Measurements from ENCODE around the gene GEMIN5.

The GEMIN5 gene

DNA sequence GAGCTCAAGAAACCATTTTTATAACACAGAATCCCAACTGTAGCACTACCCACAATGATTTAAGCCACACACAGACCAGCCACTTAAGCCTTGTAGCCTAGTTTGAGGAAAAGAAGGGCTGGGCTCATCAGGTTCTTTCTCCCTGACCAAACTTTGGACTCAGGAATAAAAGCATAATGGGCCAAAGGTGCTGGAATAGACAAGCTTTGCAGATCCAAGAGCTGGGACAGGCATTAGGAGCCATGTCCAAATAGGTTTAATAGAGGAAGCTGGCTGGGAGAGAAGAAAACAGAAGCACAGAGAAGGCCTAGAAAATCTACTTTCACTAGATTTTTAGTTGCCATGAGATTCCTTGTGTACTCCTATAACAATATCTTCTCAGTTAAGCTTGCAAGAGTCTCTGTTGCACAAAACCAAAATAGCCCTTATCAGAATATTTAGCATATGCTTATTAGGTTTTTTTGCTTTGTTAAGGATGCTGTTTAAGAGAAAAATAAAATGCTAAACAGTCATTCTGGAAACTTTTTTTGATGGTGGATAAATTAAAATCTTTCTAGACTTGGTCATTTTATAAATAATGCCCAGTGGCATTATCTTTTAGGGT, 41.3 kb downstream of the GEMIN5 start:
- Histone ChIP-seq H3K27ac (replicated peaks) (no peak overlapping the region), H3K4me3 (replicated peaks; ENCODE audit: insufficient read depth, low read length) (no peak overlapping the region), H3K27me3 (ENCODE audit: insufficient read depth, poor library complexity, severe bottlenecking) (no peaks in the 10 kb centered on the region)
- TF ChIP-seq SPI1 (IDR thresholded peaks at IDR 0.05; ENCODE audit: borderline replicate concordance, low read depth) (no peak), POLR2AphosphoS5 (IDR thresholded peaks at IDR 0.05; ENCODE audit: low read depth) (no peak), GABPA (IDR thresholded peaks at IDR 0.05; ENCODE audit: low read depth) (no peak)
- TF ChIP-seq, protein P1, sequence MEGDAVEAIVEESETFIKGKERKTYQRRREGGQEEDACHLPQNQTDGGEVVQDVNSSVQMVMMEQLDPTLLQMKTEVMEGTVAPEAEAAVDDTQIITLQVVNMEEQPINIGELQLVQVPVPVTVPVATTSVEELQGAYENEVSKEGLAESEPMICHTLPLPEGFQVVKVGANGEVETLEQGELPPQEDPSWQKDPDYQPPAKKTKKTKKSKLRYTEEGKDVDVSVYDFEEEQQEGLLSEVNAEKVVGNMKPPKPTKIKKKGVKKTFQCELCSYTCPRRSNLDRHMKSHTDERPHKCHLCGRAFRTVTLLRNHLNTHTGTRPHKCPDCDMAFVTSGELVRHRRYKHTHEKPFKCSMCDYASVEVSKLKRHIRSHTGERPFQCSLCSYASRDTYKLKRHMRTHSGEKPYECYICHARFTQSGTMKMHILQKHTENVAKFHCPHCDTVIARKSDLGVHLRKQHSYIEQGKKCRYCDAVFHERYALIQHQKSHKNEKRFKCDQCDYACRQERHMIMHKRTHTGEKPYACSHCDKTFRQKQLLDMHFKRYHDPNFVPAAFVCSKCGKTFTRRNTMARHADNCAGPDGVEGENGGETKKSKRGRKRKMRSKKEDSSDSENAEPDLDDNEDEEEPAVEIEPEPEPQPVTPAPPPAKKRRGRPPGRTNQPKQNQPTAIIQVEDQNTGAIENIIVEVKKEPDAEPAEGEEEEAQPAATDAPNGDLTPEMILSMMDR (IDR thresholded peaks at IDR 0.05; ENCODE audit: insufficient read depth, low read length): no peak
- TF ChIP-seq, protein P2, sequence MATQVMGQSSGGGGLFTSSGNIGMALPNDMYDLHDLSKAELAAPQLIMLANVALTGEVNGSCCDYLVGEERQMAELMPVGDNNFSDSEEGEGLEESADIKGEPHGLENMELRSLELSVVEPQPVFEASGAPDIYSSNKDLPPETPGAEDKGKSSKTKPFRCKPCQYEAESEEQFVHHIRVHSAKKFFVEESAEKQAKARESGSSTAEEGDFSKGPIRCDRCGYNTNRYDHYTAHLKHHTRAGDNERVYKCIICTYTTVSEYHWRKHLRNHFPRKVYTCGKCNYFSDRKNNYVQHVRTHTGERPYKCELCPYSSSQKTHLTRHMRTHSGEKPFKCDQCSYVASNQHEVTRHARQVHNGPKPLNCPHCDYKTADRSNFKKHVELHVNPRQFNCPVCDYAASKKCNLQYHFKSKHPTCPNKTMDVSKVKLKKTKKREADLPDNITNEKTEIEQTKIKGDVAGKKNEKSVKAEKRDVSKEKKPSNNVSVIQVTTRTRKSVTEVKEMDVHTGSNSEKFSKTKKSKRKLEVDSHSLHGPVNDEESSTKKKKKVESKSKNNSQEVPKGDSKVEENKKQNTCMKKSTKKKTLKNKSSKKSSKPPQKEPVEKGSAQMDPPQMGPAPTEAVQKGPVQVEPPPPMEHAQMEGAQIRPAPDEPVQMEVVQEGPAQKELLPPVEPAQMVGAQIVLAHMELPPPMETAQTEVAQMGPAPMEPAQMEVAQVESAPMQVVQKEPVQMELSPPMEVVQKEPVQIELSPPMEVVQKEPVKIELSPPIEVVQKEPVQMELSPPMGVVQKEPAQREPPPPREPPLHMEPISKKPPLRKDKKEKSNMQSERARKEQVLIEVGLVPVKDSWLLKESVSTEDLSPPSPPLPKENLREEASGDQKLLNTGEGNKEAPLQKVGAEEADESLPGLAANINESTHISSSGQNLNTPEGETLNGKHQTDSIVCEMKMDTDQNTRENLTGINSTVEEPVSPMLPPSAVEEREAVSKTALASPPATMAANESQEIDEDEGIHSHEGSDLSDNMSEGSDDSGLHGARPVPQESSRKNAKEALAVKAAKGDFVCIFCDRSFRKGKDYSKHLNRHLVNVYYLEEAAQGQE (IDR thresholded peaks at IDR 0.05; ENCODE audit: insufficient replicate concordance, low read depth): no peak
- no peak for DNase-seq (ENCODE audit: low read depth in 1 of 2, low spot score in 1 of 2)

DNA sequence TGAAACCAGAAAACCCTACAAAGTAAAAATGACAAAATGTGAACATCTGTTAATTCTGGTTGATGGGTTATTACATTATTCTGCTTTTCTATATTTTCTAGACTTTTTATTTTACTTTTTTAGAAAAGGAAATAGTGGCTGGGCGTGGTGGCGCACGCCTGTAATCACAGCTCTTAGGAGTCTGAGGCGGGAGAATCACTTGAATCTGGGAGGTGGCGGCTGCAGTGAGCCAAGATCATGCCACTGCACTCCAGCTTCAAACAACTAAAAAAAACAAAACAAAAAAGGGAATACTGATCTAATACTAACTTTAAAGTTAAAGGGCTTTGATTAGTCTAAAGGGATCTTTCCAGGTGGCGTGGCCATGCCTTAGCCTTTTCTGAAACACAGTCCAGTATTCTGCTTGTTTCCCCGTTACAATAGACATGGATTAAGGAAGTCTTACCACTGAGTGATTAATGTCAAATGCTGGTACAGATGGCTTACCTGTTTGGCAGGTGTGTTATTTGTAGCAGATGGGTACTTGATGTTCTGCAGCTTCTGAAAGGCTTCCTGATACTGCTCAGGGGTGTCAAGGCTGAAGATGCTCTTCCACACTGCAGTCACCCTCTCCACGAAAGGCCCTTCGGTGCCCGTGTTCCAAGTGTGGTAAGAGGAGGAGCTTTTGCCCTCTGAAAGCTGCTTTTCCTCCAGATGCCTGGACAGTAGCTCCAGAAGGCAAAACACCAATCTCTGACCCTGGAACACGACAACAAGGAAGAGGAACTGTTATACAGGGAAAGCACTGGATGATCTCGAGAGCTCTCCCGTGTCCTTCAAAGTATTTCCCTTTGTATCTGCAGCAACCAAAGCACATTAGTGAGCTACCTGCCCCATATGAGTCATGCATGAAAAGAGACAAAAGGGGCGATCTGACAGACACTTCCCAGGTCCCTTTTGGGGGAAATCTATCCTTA, 42.1 kb downstream of the GEMIN5 start:
- no peaks in the 10 kb centered on the region for H3K27me3 ChIP-seq (ENCODE audit: insufficient read depth, poor library complexity, severe bottlenecking)
- H3K4me3 ChIP-seq (replicated peaks; ENCODE audit: insufficient read depth, low read length): no peak overlapping the region
- H3K27ac ChIP-seq (replicated peaks): no peak overlapping the region
- no peak for DNase-seq (ENCODE audit: low read depth in 1 of 2, low spot score in 1 of 2)
- TF ChIP-seq, protein P1 (IDR thresholded peaks at IDR 0.05; ENCODE audit: insufficient read depth, low read length): no peak
- TF ChIP-seq GABPA (IDR thresholded peaks at IDR 0.05; ENCODE audit: low read depth) (no peak), SPI1 (IDR thresholded peaks at IDR 0.05; ENCODE audit: borderline replicate concordance, low read depth) (no peak), POLR2AphosphoS5 (IDR thresholded peaks at IDR 0.05; ENCODE audit: low read depth) (no peak)
- TF ChIP-seq, protein P2 (IDR thresholded peaks at IDR 0.05; ENCODE audit: insufficient replicate concordance, low read depth): no peak

DNA sequence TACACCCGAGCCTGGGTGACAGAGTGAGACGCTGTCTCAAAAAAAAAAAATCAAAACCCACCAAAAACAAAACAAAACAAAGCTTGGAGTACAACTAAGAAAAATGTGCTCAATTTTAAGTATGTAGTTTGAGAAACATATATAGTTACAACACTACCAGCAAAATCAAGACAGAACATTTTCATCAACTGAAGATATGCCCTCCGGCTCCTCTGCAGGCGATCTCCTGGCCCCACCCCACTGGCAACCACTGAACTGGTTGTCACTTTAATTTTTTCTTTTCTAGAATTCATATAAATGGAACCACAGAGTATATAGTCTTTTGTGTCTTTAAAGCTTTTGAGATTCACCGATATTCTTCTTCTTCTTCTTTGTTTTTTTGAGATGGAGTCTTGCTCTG, 44.6 kb downstream of the GEMIN5 start:
- no peak for DNase-seq (ENCODE audit: low read depth in 1 of 2, low spot score in 1 of 2)
- no peak for TF ChIP-seq POLR2AphosphoS5 (IDR thresholded peaks at IDR 0.05; ENCODE audit: low read depth)
- TF ChIP-seq, protein P2 (IDR thresholded peaks at IDR 0.05; ENCODE audit: insufficient replicate concordance, low read depth): no peak
- no peak for TF ChIP-seq GABPA (IDR thresholded peaks at IDR 0.05; ENCODE audit: low read depth)
- TF ChIP-seq, protein P1 (IDR thresholded peaks at IDR 0.05; ENCODE audit: insufficient read depth, low read length): no peak
- TF ChIP-seq SPI1 (IDR thresholded peaks at IDR 0.05; ENCODE audit: borderline replicate concordance, low read depth): no peak
- no peak overlapping the region for H3K4me3 ChIP-seq (replicated peaks; ENCODE audit: insufficient read depth, low read length)
- no peaks in the 10 kb centered on the region for H3K27me3 ChIP-seq (ENCODE audit: insufficient read depth, poor library complexity, severe bottlenecking)
- no peak overlapping the region for H3K27ac ChIP-seq (replicated peaks)

Measured in HL-60 (cell line).